Measurements from ENCODE around the gene OR1S1.
A peak's percentile ranks its signal among the peaks of the same experiment; 100 is the strongest.
"Not testable (repeated sequence)": the region's sequence is repeated elsewhere in the genome, so short reads cannot be mapped to it uniquely, and the experiment has no call there.

Gene OR1S1

DNA sequence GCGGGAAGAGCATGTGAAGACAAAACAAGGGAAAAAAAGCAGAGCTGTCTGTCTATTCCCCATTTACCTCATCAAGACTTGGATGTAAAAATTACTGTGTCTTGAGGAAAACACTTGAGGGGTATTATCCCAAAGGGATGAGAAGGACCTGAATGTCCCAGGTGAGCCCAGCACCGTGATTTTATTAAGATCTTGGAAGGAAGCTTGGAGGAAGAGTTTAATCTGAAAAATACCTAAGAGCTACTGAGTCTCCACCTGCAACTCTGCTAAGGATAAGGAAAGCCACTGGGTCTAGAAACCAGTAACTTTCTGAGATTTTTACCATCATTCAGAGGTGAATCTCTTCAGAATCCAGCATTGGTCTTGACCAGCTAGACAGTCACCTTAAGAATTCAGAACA, at the start of gene OR1S1:
Gene OR1S1 (plus strand): TSS at position 301 of the 400 bp plus-strand sequence.
- not testable (repeated sequence) for DNase-seq (ENCODE audit: low read depth); H3K4me3 ChIP-seq (ENCODE audit: low read length)

DNA sequence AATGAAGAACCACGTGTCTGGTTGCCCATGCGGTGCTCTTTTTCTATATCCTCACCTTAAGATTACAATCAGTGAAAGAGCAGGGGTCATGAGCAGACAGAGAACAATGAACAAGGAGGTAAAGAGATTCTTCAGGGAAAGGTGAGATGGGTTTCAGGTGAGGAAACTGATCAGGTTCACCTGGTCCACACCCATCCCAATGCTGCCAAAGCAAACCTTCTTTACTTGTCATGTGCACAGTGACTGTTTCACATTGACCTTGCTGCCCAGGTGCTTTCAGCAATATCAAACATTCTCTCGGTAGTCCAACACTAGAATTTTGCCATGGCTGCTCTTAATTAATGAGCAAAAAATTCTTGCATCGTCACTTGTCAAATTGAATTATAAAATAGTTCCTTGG, 48.1 kb upstream of the OR1S1 start:
- DNase-seq (ENCODE audit: low read depth): peak; percentile 3
- H3K4me3 ChIP-seq (ENCODE audit: low read length): no peak overlapping the region
- TF ChIP-seq, protein P1, sequence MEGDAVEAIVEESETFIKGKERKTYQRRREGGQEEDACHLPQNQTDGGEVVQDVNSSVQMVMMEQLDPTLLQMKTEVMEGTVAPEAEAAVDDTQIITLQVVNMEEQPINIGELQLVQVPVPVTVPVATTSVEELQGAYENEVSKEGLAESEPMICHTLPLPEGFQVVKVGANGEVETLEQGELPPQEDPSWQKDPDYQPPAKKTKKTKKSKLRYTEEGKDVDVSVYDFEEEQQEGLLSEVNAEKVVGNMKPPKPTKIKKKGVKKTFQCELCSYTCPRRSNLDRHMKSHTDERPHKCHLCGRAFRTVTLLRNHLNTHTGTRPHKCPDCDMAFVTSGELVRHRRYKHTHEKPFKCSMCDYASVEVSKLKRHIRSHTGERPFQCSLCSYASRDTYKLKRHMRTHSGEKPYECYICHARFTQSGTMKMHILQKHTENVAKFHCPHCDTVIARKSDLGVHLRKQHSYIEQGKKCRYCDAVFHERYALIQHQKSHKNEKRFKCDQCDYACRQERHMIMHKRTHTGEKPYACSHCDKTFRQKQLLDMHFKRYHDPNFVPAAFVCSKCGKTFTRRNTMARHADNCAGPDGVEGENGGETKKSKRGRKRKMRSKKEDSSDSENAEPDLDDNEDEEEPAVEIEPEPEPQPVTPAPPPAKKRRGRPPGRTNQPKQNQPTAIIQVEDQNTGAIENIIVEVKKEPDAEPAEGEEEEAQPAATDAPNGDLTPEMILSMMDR (IDR thresholded peaks at IDR 0.05; ENCODE audit: insufficient read depth, low read depth, low read length, missing control alignments): no peak

DNA sequence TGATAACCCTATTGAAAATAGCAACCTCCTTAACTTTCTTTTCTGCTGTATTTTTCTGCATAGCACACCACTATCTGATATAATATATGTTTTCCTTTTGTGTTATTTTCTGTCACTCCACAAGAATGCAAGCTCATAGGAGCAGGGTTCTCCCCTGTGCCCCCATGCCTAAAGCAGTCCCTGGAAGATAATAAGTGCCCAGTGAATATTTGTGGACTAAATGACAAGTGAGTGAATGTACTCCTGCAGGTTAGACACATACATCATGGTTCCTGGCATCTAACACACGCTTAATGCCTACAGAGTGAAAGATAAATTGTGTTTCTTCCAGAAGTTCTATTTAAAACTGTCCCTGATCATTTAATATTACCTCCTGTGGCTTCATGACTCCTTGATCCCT, 47.5 kb upstream of the OR1S1 start:
- DNase-seq (ENCODE audit: low read depth): no peak
- H3K4me3 ChIP-seq (ENCODE audit: low read length): no peak overlapping the region
- TF ChIP-seq, protein P1 (IDR thresholded peaks at IDR 0.05; ENCODE audit: insufficient read depth, low read depth, low read length, missing control alignments): no peak

DNA sequence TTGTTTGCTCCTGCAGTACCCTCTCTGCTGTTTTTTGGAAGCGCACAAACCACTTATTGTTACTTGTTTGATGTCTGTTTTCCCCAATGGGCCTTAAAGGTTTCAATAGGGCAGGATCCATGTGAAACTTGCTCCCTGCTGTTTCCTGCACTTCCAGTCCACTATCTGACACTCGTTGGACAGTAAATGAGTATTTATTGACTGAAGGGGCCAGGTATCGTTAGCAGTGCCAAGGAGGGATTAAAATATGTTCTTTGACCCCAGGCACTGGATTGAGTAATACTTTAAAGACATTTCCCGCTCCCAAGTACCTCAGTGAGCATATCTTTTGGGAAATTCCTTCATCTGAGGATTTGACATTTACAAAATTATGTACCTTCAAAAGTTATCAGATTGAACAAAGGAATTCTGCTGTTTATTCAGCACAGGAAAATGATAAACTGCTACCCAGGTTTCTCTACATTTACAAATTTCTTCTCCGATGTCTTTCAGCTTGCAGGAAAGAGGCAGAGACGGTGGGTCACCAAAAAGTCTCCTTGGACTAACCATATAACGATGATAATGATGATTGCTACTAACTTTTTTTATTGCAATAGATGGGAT, 46.9 kb upstream of the OR1S1 start:
- H3K4me3 ChIP-seq (ENCODE audit: low read length): no peak overlapping the region
- no peak for DNase-seq (ENCODE audit: low read depth)
- TF ChIP-seq, protein P1 (IDR thresholded peaks at IDR 0.05; ENCODE audit: insufficient read depth, low read depth, low read length, missing control alignments): no peak

DNA sequence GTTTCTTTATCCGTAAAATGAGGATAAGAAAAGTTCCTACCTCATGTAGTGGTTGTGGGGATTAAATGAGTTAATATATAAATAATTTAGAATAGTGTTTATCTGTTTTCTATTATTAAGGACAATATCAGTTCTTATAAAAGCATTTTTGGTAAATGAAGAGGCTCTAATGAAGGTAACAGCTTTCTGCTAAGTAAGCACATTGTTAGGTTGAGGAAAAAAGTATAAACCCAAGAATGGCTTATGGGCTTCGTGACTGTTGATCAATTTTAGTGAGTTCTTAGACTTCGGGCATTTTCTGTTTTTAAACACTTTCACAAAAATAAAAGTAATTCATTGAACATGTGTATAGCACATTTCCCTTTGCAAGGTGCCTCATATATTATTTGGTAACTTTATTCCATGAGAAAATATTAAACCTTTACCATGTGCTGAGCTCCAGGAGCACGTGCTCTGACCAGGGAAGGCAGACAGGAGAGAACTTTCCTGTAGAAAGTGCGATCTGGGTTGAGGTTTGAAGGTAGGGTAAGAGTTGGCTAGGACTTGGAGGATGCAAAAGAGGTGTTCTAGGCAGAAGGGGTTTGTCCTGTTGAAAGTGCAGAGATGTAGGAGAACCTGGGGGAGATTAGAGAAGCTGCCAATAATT, 35.0 kb upstream of the OR1S1 start:
- H3K4me3 ChIP-seq (ENCODE audit: low read length): no peak overlapping the region
- TF ChIP-seq, protein P1 (IDR thresholded peaks at IDR 0.05; ENCODE audit: insufficient read depth, low read depth, low read length, missing control alignments): no peak
- DNase-seq (ENCODE audit: low read depth): no peak

DNA sequence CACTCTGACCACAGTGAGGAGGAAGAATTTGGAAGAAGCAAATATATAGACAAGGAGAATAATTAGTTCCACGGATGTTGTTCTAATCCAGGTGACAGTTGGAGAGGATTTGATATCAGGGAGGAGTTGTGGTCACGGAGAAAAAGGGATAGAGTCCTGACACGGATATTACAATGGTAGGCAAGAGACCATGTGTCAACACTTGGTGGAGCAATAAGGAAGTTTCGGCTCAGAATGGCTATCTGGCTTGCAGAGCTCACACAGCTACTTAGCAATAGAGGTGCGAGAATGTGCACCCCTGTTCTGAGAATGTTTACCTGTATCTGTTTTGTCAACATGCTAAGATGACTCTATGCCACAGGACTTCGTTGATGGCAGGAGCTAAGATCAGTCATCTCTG, 34.1 kb upstream of the OR1S1 start:
- DNase-seq (ENCODE audit: low read depth): no peak
- TF ChIP-seq, protein P1 (IDR thresholded peaks at IDR 0.05; ENCODE audit: insufficient read depth, low read depth, low read length, missing control alignments): no peak
- H3K4me3 ChIP-seq (ENCODE audit: low read length): no peak overlapping the region

DNA sequence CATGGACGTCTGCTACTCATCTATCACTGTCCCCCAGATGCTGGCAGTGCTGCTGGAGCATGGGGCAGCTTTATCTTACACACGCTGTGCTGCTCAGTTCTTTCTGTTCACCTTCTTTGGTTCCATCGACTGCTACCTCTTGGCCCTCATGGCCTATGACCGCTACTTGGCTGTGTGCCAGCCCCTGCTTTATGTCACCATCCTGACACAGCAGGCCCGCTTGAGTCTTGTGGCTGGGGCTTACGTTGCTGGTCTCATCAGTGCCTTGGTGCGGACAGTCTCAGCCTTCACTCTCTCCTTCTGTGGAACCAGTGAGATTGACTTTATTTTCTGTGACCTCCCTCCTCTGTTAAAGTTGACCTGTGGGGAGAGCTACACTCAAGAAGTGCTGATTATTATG, 32.9 kb upstream of the OR1S1 start:
- no peak overlapping the region for H3K4me3 ChIP-seq (ENCODE audit: low read length)
- TF ChIP-seq, protein P1 (IDR thresholded peaks at IDR 0.05; ENCODE audit: insufficient read depth, low read depth, low read length, missing control alignments): no peak
- no peak for DNase-seq (ENCODE audit: low read depth)
